HFF-Myc (cell line): ENCODE measurements around the gene POMT2.

ENCODE experiments used
- DNase-seq: peaks from one replicate; pipeline ENCODE4 v3.0.0-alpha.2; 2011; ENCODE audit warnings: low read depth; ENCODE audit errors: extremely low read depth
- H3K4me3 ChIP-seq: replicated peaks from 2 replicates; pipeline ENCODE4 v1.5.1; 2011; ENCODE audit warnings: low read depth, mild to moderate bottlenecking, control low read depth, low read length
- CTCF ChIP-seq: IDR thresholded peaks from 2 replicates; pipeline ENCODE4 v1.5.1; 2012; ENCODE audit warnings: mild to moderate bottlenecking, low read depth, low read length, control low read depth; ENCODE audit errors: missing control alignments

Gene POMT2

GRCh38 chr14:77272261-77272660 lies 48.4 kb downstream of the POMT2 start:
- no peak for DNase-seq
- no peak for TF ChIP-seq CTCF
- H3K4me3 ChIP-seq: no peak overlapping the region

- TF ChIP-seq CTCF: no peak
- no peak within 1 kb of the TSS for H3K4me3 ChIP-seq
- no peak for DNase-seq
Measured at GRCh38 chr14:77271113-77271710, 49.5 kb downstream of the POMT2 start, which contains the start of gene NGB. Gene NGB, minus strand, starts transcription at chr14:77271206. Its CDS starts 269 bp downstream, at chr14:77270937.

GRCh38 chr14:77270361-77271112 lies 50.1 kb downstream of the POMT2 start:
- DNase-seq: no peak
- TF ChIP-seq CTCF: no peak

GRCh38 chr14:77268989-77269600 lies 51.6 kb downstream of the POMT2 start:
- H3K4me3 ChIP-seq: no peak overlapping the region
- no peak for DNase-seq
- TF ChIP-seq CTCF: no peak

More at GRCh38 chr14:77270361-77271112, 50.1 kb downstream of the POMT2 start:
- H3K4me3 ChIP-seq: no peak overlapping the region

GRCh38 chr14:77267937-77268699 lies 52.6 kb downstream of the POMT2 start:
- DNase-seq: no peak
- no peak for TF ChIP-seq CTCF
- H3K4me3 ChIP-seq: no peak overlapping the region

GRCh38 chr14:77266336-77266735 lies 54.3 kb downstream of the POMT2 start:
- no peak for DNase-seq
- no peak overlapping the region for H3K4me3 ChIP-seq
- no peak for TF ChIP-seq CTCF
